GM23338 (cell line): ENCODE measurements around the gene GNB1L.

Experiments
- CREB1 ChIP-seq: fragments of 250-450 bp; sonication (Bioruptor Pico); IDR thresholded peaks from 2 replicates; pipeline ENCODE4 v1.5.0; 2020; ENCODE audit warnings: low read depth, mild to moderate bottlenecking, moderate library complexity
- CTCF ChIP-seq, 2 experiments: fragments of 200-600 bp in 1 of 2; sonication (generic) in 1 of 2; conservative IDR thresholded peaks; 2 replicates each; pipeline versions ENCODE4 v1.5.1 to v1.6.1; 2016 to 2017; ENCODE audit warnings: antibody characterized with exemption in 2 of 2, low read depth in 2 of 2, mild to moderate bottlenecking in 2 of 2, moderate library complexity in 1 of 2
- ETS1 ChIP-seq: IDR thresholded peaks from 2 replicates; pipeline ENCODE4 v1.6.1; 2016; ENCODE audit warnings: antibody characterized with exemption
- EZH2 ChIP-seq: fragments of 200-600 bp; sonication (generic); IDR thresholded peaks from one replicate; pipeline ENCODE4 v1.8.0; 2017; ENCODE audit warnings: antibody characterized with exemption, mild to moderate bottlenecking, low read depth; ENCODE audit not compliant: unreplicated experiment
- EZH2phosphoT487 ChIP-seq: fragments of 200-600 bp; sonication (generic); IDR thresholded peaks from one replicate; pipeline ENCODE4 v1.8.1; 2018; ENCODE audit warnings: antibody characterized with exemption; ENCODE audit not compliant: unreplicated experiment
- JUNB ChIP-seq: IDR thresholded peaks from one replicate; pipeline ENCODE4 v1.6.1; 2016; ENCODE audit warnings: antibody characterized with exemption; ENCODE audit not compliant: unreplicated experiment
- NANOG ChIP-seq: IDR thresholded peaks from 2 replicates; pipeline ENCODE4 v1.6.1; 2016; ENCODE audit warnings: antibody characterized with exemption, borderline replicate concordance
- POLR2AphosphoS5 ChIP-seq: IDR thresholded peaks from 2 replicates; pipeline ENCODE4 v1.6.1; 2016; ENCODE audit warnings: antibody characterized with exemption, low read depth
- REST ChIP-seq: IDR thresholded peaks from one replicate; pipeline ENCODE4 v1.6.1; 2018; ENCODE audit warnings: antibody characterized with exemption; ENCODE audit not compliant: unreplicated experiment
- ZNF114 ChIP-seq: fragments of 250-450 bp; sonication (Bioruptor Pico); IDR thresholded peaks from 2 replicates; pipeline ENCODE4 v1.5.0; 2020; ENCODE audit warnings: mild to moderate bottlenecking, moderate library complexity
- ZNF331 ChIP-seq: fragments of 250-450 bp; sonication (Bioruptor Pico); IDR thresholded peaks from 2 replicates; pipeline ENCODE4 v1.5.0; 2020; ENCODE audit warnings: low read depth, mild to moderate bottlenecking, moderate library complexity
- ZNF462 ChIP-seq: fragments of 250-450 bp; sonication (Bioruptor Pico); IDR thresholded peaks from 2 replicates; pipeline ENCODE4 v1.5.0; 2020; ENCODE audit warnings: mild to moderate bottlenecking, moderate library complexity

- no peak for TF ChIP-seq CTCF (conservative IDR thresholded peaks at IDR 0.05; ENCODE audit: low read depth in 2 of 2)
- TF ChIP-seq POLR2AphosphoS5, result no peak
- TF ChIP-seq JUNB, result no peak
- no peak for TF ChIP-seq EZH2
- no peak for TF ChIP-seq CREB1 (CRISPR knock-in tag)
- no peak for TF ChIP-seq ZNF331 (CRISPR knock-in tag)
- no peak for TF ChIP-seq REST
- no peak for TF ChIP-seq ZNF462 (CRISPR knock-in tag)
- no peak for TF ChIP-seq EZH2phosphoT487
- TF ChIP-seq ETS1, result no peak
- TF ChIP-seq ZNF114, result no peak
- no peak for TF ChIP-seq NANOG
Observed at GRCh38 chr22:19875531-19876313, 21.0 kb upstream of the GNB1L start.
